ENCODE results near the gene ERFL. TPM values are rescaled to one million over a fixed set of nuclear protein-coding genes. Genes with fewer than 3 reads are reported as not detected.

The ERFL gene
- total and polyA plus RNA-seq, 2 of the 4 experiments (the other 2 are of a cell fraction), result not detected

GRCh38 chr19:41923045-41923788 is 5.0 kb downstream of the ERFL start:
- Histone ChIP-seq H3K4me1 (ENCODE audit: control insufficient read depth, insufficient read depth, low read length) (no peaks in the 10 kb centered on the region), H4K5ac (ENCODE audit: low read depth, low read length) (no peak overlapping the region), H2AK5ac (ENCODE audit: low read depth, low read length) (no peak overlapping the region), H3K4me3 (ENCODE audit: insufficient read depth, low read depth, low read length) (no peak overlapping the region), H3K14ac (replicated peaks; ENCODE audit: low read depth, low read length) (no peak overlapping the region), H3K18ac (ENCODE audit: low read depth, low read length) (no peak overlapping the region), H4K91ac (ENCODE audit: insufficient read depth, low read depth, low read length) (no peak overlapping the region), H3K9ac (ENCODE audit: low read depth, low read length) (no peak overlapping the region), H3K9me3 (ENCODE audit: control insufficient read depth, insufficient read depth, low read length) (peaks cover 3% of the 10 kb centered on the region; the same call in 1 of the 2 replicates), H3K56ac (ENCODE audit: extremely low read depth, insufficient read depth, low read length) (no peak overlapping the region), H2BK120ac (ENCODE audit: low read depth, low read length) (no peak overlapping the region), H2AK9ac (replicated peaks; ENCODE audit: low read depth, low read length, poor library complexity) (no peak overlapping the region), H3K9me1 (ENCODE audit: insufficient read depth, low read length) (peaks cover 18% of the 10 kb centered on the region), H2AFZ (replicated peaks; ENCODE audit: low read length, poor library complexity) (no peak overlapping the region), H3K27ac (ENCODE audit: insufficient read depth, low read length) (no peak overlapping the region), H3K23ac (ENCODE audit: low read depth, low read length) (no peak overlapping the region), H3K36me3 (ENCODE audit: control insufficient read depth, insufficient read depth, low read length) (no peaks in the 10 kb centered on the region), H3K4me2 (ENCODE audit: low read depth, low read length) (no peak overlapping the region), H2BK15ac (ENCODE audit: low read depth, low read length) (no peak overlapping the region), H2BK5ac (ENCODE audit: low read depth, low read length, poor library complexity, severe bottlenecking) (no peak overlapping the region), H4K20me1 (ENCODE audit: insufficient read depth, low read length) (peaks cover 27% of the 10 kb centered on the region), H2BK20ac (ENCODE audit: low read depth, low read length) (no peak overlapping the region), H3K27me3 (ENCODE audit: control insufficient read depth, insufficient read depth, low read length) (peaks cover 84% of the 10 kb centered on the region), H3K79me1 (ENCODE audit: low read depth in 1 of 2, low read length in 2 of 2) (no peaks in the 10 kb centered on the region), H4K8ac (ENCODE audit: low read depth in 2 of 2, low read length in 2 of 2) (no peak overlapping the region), H3K4ac (ENCODE audit: low read depth, low read length) (no peak overlapping the region)
- no TSS peak for BruUV-seq (replicated peaks)
- WGBS, 2 experiments (ENCODE audit: extremely low coverage in 2 of 2, insufficient read length in 1 of 2), result 11% methylated on average over 1 of the region's 6 CpGs; no CpG with 5 or more reads in 1 of the 2 experiments
- dilution Hi-C loops (cut with HindIII; ENCODE audit: low sequenced_read_pairs, unreplicated experiment), result no loop called here
- ATAC-seq (ENCODE audit: low read depth) (no peak), DNase-seq (no peak)
- in situ Hi-C loops (cut with MboI; ENCODE audit: low sequenced_read_pairs), result no loop called here
- ChIA-PET CTCF (no interaction called here), POLR2A (ENCODE audit: unreplicated experiment) (no interaction called here)
- intact Hi-C loops (cut with micrococcal nuclease), result no loop called here
- TF ChIP-seq USF2 (IDR thresholded peaks at IDR 0.05; ENCODE audit: low read depth, low read length), result no peak
- no peak for TF ChIP-seq POLR2A (IDR thresholded peaks at IDR 0.05; ENCODE audit: low read depth, low read length)
- TF ChIP-seq MXI1 (IDR thresholded peaks at IDR 0.05; ENCODE audit: borderline replicate concordance, low read depth, low read length), result no peak
- no peak for TF ChIP-seq RFX5 (IDR thresholded peaks at IDR 0.05; ENCODE audit: low read depth, low read length)

Measured in IMR-90 (cell line).